SKM-1 treated with dmso at 0.1 percent for 144 hours (cell line): ENCODE results near the gene SLC25A21.

Source experiments
- DNase-seq: peaks from one replicate; lab custom pipeline; 2025; ENCODE audit not compliant: unreplicated experiment; lab: John Stamatoyannopoulos, UW

The SLC25A21 gene

DNA sequence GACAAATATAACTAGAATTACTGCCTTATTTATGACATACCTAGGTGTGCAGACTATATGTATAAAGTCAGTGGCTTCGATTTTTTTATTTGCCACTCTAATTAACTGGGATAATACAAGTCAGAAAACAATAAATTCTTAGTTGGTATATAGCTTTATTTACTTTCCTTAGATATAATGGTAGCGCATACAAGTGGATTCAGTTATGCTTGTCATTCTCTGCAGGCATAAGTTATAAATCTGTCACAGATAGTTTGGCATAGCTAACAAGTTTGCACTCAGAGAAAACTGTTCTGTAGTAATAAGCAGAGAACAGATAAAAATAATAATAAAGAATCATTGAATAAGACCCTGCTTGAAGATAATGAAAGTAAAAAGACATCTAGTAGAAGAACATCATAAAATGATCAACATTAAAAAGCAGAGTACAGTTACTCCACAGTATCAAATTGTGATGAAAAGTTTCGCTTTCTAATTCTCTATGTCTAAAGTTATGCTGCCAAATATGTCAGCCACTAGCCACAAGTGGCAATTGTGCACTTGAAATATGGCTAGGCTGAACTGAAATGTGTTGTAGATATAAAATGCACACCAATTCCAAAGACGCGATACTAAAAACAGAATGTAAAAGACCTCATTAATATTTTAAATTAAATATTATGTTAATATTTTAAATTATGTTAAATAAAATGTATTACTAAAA, 224.1 kb downstream of the SLC25A21 start:
- no peak for DNase-seq

DNA sequence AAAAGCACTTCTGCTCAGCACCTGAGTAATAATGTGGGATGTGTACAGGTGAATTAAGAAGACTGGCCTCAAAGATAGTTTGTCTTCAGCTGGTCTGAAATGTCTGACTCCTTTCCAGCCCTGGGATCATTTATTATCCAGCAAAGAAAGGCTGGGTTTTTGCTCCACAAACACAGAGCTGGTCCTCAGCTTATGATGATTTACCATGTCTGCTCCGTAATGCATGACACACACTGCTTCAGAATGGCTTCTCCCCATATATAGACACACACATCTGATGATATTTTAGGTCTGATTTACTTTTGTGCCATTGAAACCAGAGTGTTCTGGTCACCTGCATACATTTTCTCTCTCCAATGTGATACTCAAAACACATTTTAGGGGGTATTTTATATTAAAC, 225.0 kb downstream of the SLC25A21 start:
- DNase-seq = no peak

DNA sequence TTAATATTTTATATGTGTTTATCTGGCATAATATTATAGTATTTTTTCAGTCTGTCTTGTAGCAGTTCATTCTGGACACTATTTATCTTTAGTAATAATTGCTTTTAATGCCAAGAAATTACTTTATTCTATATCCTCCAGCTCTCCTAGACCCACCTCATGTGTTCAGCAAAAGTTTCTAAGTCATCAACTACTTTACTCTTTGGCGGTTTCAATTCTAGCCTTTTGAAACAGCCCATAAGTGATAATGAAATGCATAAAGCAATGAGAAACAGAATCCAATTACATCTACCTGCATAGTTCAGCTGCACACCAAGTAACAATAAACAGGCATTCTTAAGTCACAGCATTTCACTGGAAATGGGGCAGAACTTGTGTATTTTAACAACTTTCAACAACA, 225.5 kb downstream of the SLC25A21 start:
- no peak for DNase-seq

DNA sequence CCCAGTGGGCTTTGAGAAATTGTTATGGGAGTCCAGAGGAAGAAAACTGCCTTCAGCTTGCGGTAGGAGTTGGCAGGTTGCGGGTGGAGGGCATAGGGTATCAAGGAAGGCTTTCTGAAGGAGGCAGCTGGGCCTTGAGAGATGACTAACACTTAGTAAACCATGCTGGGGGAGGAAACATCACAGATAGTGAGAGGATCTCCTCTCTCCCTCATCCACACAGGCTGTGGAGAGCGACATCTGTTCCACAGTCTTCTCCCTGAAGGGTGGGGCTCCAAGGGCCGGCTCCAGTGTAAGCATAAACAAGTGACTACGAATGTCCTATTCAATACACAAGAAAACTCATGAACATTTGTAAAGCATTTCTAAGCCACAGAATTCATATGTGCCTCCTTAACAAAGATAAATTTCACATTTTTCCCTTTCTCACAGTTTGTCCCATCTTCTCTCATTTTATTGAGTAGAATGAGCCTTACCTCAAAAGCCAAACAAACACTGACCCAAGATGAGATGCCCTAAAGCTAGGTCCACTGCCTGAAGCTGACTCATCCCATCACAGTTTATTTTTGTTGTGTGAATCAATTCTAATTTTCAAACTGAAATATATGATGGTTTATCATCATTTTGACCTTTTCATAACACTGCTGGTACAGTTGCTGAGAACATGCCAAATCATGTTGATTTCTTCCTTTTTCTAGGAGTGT, 227.9 kb downstream of the SLC25A21 start:
- DNase-seq = no peak

DNA sequence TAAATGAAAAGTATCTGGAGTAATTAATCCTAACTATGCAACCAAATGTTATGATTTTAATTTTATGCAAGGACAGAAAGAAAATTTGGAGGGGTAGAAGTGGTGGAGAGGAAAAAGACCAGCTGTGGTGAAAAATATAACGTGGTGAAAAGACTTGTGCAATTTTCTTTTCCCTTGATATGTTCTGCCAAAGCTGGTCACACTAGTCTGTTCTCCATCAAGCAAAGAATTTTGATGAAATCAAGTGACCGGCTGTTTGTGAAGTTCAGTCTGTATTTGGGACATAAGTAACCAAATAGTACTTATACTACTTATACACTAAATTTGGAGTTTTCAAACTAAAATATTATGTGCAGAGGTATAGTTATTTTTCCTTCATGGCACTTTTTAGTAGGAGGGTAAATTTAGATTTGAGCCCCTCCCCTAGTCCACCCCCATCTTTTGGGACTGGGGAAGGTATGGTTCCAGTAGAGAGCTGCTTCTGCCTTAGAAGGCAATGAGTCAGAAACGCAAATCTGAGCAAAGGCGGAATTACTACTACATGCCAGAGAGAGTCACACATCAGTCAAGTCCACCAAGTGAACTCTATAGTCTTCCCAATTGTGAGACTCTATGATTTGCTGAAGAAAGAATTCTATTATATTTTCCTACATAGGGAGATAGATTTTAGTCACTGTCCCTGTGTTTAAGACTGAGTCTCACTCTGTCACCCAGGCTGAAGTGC, 229.7 kb downstream of the SLC25A21 start:
- no peak for DNase-seq

DNA sequence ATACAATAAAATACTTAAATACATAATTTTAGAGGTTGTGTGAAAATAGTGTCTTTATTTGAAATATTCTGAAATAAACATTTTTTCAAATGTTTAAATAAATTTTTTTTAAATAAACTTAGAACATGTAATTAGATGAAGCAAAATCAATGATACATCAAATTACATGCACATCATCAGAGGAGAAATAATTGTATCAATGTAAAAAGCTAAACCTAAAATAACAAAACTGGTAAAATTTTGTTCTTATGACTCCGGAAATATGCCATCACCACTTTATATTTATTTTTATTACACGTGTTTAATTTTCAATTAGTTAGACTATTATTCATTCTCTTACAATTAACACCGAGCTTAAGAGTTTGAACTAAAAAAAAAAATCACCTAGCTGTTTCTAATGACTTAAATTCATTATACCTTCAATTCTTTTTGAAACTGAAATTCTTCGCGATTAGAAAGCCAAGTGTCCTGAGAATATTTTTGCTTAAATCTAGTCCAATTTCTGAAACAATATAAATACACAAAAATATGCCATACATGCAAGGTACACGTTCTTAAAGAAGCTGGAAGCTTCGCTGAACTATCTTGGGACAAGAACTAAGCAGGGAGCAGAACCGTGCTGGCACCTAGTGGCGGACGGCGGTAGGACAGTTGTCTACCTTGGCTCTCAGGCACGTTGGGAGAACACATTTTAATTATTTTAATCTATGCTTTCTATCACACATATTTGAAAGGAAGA, 230.5 kb downstream of the SLC25A21 start:
- DNase-seq = no peak

DNA sequence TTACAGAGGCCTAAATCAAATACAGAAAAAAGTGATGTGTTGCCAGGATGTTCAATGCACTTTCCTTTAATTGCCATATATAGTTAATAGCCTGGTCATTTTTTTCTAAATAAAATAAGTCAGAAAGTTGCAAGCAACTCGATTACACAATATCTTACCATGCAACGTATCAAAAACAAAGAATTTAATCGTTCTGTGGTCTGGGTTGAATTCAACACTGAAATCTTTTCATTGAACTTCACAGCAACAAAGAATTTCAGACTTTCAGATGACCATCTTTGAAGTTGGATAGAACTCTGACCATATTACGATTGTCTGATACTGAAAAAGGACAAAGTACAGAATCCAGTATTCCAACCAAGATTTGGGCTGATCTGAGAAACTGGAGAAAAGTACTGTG, 231.9 kb downstream of the SLC25A21 start:
- no peak for DNase-seq

GRCh38 chr14:36939265-36939664, 233.1 kb downstream of the SLC25A21 start:
- no peak for DNase-seq

GRCh38 chr14:36938678-36939077, 233.7 kb downstream of the SLC25A21 start:
- DNase-seq = no peak

- DNase-seq = no peak
Observed at GRCh38 chr14:36935976-36936678, 236.3 kb downstream of the SLC25A21 start.

DNA sequence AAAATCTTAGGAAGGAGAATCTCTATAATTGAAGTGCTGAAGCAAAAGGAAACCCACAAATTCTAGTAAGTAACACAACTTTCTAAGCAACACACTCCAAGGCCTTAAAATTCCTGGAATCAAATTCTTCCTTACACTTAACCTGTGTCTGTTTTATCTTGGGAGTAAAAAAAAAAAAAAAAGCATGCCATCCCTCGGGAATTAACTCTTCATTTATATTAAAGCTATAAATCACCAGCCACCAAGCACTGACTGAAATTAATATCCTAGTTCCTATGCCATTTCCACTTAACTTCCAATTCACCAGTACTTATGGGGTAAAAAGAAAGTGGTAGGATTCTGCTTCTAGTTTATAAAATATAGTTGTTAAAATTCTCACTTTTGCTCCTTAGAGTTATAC, 238.1 kb downstream of the SLC25A21 start:
- no peak for DNase-seq

- DNase-seq = no peak
Observed at GRCh38 chr14:36931791-36932190, 240.6 kb downstream of the SLC25A21 start.

DNA sequence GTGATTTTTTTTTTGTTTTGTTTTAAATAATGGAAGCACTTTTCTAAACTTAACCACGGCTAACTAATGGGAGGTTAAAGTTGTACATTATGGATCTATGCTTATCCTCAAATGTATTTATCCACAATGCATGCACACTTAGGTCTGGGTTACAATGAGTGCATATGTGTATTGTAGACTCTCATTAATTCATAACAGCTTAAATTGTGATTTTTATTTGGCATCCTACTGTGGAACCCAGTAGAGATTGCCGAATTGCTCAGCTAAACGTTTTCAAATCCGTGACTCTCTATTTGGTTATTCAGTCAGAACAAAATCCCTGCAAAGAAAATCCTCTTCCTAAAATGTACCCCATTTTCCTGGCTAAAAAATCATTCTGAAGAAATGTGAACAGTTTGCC, 244.0 kb downstream of the SLC25A21 start:
- no peak for DNase-seq

GRCh38 chr14:36925094-36925493, 247.3 kb downstream of the SLC25A21 start:
- no peak for DNase-seq

DNA sequence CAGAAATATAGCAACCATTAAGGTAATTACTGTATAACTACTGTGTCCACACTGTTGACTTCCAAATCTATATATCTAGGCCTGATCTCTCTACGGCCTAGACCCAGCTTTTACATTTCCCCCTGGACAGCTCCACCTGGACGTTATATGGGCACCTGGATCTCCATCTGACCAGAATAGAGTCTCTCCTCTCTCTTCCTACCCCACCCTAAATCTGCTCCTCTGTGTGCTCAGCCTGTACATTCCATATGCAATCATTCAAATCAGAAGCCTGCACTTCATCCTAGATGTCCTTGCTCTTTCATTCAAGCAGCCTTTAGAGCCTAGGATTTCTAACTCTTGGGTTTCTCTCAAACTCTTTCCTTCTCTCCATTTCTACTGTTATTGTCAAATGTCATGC, 255.7 kb downstream of the SLC25A21 start:
- DNase-seq = no peak

DNA sequence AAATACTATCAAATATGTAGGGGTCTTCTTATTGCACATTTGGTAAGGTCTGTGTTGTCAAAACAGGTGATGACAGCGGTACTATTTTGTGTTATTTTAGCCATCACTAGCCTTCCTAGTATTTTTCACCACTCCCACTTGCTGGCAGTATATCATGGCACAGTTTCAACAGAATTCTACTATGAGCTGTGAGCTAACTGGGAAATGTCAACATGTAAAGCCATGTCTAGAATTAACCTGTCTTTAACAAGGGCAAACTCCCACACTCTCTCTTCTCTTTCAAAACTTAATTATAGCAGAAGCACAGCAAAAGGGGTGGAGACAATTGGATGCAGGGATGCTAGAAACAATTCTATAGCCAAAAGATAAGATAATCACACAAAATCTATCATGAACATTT, 257.3 kb downstream of the SLC25A21 start:
- DNase-seq = no peak

DNA sequence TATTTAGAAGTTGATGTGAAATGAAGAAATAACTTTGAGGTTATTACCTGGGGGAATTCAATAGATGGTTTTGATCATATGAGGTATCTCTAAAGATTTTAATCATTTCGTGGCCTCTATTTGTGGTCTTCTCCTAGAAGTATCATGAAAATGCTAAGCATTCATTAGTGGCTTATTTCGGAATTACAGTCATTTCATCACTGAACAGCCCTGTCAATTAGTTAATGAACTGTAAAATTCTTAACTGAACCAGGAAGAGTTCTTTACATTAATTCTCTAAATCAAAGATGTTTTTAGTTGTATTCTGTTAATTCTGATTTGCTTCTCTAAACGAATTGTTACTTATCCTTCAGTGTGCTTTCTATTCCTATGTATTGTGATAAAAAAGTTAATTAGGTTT, 261.8 kb downstream of the SLC25A21 start:
- no peak for DNase-seq

DNA sequence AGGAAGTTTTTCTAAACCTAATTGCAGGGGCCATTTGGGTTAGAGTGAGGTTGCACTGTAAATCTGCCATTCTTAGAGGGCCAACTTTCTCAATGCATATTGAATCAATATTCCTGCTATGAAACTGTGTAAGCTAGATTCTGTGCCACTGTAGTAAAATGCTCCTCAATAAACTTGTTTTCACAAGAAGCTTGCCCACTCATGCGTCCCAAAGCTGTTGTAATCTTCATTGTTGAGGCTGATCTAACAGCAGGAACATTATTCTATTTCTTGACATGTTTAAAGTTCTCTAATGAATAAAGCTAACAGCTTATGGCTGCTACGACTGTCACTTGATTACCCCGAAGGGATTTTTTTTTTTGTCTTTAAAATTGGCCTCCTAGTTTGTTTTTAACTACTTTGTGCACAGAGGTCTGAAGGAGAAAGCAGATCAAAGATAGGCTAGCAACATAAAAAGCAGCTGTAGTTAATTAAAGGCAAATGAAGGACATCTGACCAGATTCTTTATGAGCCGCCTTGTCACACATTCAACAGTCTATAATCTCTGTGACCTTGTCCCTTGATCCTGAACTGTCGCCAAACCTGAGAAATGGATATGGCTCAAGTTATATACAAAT, 267.0 kb downstream of the SLC25A21 start:
- no peak for DNase-seq

DNA sequence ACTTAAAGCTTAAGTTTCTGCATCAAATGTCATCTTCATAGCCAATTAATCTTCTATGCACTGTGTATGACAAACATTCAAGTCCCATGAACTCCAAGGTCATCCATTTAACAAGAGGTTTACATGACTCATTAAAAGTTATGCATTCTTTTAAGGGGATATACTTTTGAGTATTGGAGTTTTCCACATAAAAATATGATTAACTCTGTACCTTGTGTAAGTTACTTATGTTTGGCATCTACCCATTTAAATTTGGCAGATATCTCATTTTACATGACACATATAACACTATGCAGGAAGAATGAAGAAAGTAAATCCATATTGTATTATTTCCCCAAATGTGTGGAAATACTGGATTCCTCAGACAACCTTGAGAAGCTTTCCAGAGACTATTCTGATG, 270.5 kb downstream of the SLC25A21 start:
- DNase-seq = no peak

- DNase-seq = no peak
Observed at GRCh38 chr14:36900846-36901245, 271.6 kb downstream of the SLC25A21 start.
